OCI-LY7 (cell line): ENCODE results near the gene SLC30A7. TPM values are rescaled to one million over a fixed set of nuclear protein-coding genes. Genes with fewer than 3 reads are reported as not detected.

Experiments
- BruUV-seq: library from RNA; stranded (reverse); fragments of 400-500 nt; replicated peaks from 2 replicates; lab custom pipeline; 2021; lab: Mats Ljungman, UMichigan
- CTCF ChIA-PET: fragments of 300-600 bp; sonication (Branson Sonifier 250); formaldehyde crosslinking; loops from one replicate; lab custom pipeline; 2022; ENCODE audit warnings: antibody characterized with exemption; ENCODE audit not compliant: unreplicated experiment; lab: Charles Lee
- POLR2A ChIA-PET: fragments of 300-600 bp; sonication (Branson Sonifier 250); formaldehyde crosslinking; loops from one replicate; lab custom pipeline; 2022; ENCODE audit warnings: antibody characterized with exemption; lab: Charles Lee
- DNase-seq: peaks from one replicate; pipeline ENCODE4 v3.0.0-alpha.2; 2015; ENCODE audit warnings: low spot score
- H2AFZ ChIP-seq: fragments of 200-600 bp; sonication (generic), shearing (Covaris generic); 2 replicates; pipeline ENCODE4 v1.6.1; 2014; ENCODE audit warnings: mild to moderate bottlenecking, antibody characterized with exemption, low read length, moderate library complexity
- H3K27ac ChIP-seq: fragments of 200-600 bp; sonication (generic); 2 replicates; pipeline ENCODE4 v1.5.1; 2014; ENCODE audit warnings: mixed run types, low read depth, mild to moderate bottlenecking, moderate library complexity, low read length, inconsistent platforms; ENCODE audit not compliant: poor library complexity, severe bottlenecking
- H3K36me3 ChIP-seq: fragments of 200-600 bp; sonication (generic); 2 replicates; pipeline ENCODE4 v1.6.1; 2014; ENCODE audit warnings: mild to moderate bottlenecking, antibody characterized with exemption, low read length, moderate library complexity, mixed read lengths; ENCODE audit not compliant: insufficient read depth
- H3K4me1 ChIP-seq: fragments of 200-600 bp; sonication (generic); 2 replicates; pipeline ENCODE4 v1.5.1; 2014; ENCODE audit warnings: mild to moderate bottlenecking, low read length; ENCODE audit not compliant: insufficient read depth, poor library complexity, severe bottlenecking
- H3K4me2 ChIP-seq: fragments of 200-600 bp; sonication (generic); 2 replicates; pipeline ENCODE4 v1.6.1; 2014; ENCODE audit warnings: mild to moderate bottlenecking, low read length
- H3K4me3 ChIP-seq: fragments of 200-600 bp; sonication (generic); 2 replicates; pipeline ENCODE4 v1.5.1; 2014; ENCODE audit warnings: mild to moderate bottlenecking, low read depth, low read length; ENCODE audit not compliant: poor library complexity, severe bottlenecking
- H3K79me2 ChIP-seq: fragments of 200-600 bp; sonication (generic); 2 replicates; pipeline ENCODE4 v1.6.1; 2016; ENCODE audit warnings: low read depth, mild to moderate bottlenecking, low read length, moderate library complexity, mixed read lengths; ENCODE audit not compliant: insufficient read depth
- H3K9me2 ChIP-seq: fragments of 200-600 bp; sonication (generic); 2 replicates; pipeline ENCODE4 v1.6.1; 2016; ENCODE audit warnings: mild to moderate bottlenecking, low read length, mixed read lengths; ENCODE audit not compliant: insufficient read depth
- H3K9me3 ChIP-seq: fragments of 200-600 bp; sonication (generic); 2 replicates; pipeline ENCODE4 v1.6.1; 2014; ENCODE audit warnings: mild to moderate bottlenecking, mixed run types, low read length, mixed read lengths
- H4K20me1 ChIP-seq: fragments of 200-600 bp; sonication (generic); 2 replicates; pipeline ENCODE4 v1.6.1; 2014; ENCODE audit warnings: mild to moderate bottlenecking, antibody characterized with exemption, low read length, moderate library complexity, mixed read lengths; ENCODE audit not compliant: insufficient read depth
- CTCF ChIP-seq: fragments of 200-600 bp; sonication (generic); conservative IDR thresholded peaks from 2 replicates; pipeline ENCODE4 v1.5.1; 2014; ENCODE audit warnings: mild to moderate bottlenecking, antibody characterized with exemption, low read length, moderate library complexity, mixed read lengths
- EZH2phosphoT487 ChIP-seq: fragments of 200-600 bp; sonication (generic); IDR thresholded peaks from 2 replicates; pipeline ENCODE4 v1.6.1; 2018; ENCODE audit warnings: low read depth, borderline replicate concordance, mild to moderate bottlenecking, mixed run types, antibody characterized with exemption, low read length, moderate library complexity, mixed read lengths
- intact Hi-C: fragments of 100-400 bp; cut with micrococcal nuclease; formaldehyde crosslinking; loops from one replicate; pipeline ENCODE4 v1.10.0; 2022; ENCODE audit not compliant: unreplicated experiment
- total RNA-seq, 2 experiments: library from RNA; depleted of rRNA in 1 of 2; stranded (reverse); fragments of >200 nt in 1 of 2; shearing (Covaris generic) in 1 of 2; gene quantifications; 2 replicates each; pipeline ENCODE4 v1.2.3, GENCODE V29; 2014 to 2022

Gene SLC30A7
- total RNA-seq, 2 experiments from 2014 or later = 8.6 to 15.3 TPM

- intact Hi-C loops = no loop called here
- no peak overlapping the region for H3K4me3 ChIP-seq
- no peak overlapping the region for H2AFZ ChIP-seq
- H3K4me2 ChIP-seq = no peak overlapping the region
- no peaks in the 10 kb centered on the region for H3K9me2 ChIP-seq
- H3K27ac ChIP-seq = no peak overlapping the region
- no peaks in the 10 kb centered on the region for H3K79me2 ChIP-seq
- H4K20me1 ChIP-seq = no peaks in the 10 kb centered on the region
- TF ChIP-seq CTCF (no peak), EZH2phosphoT487 (no peak)
- H3K9me3 ChIP-seq = no peaks in the 10 kb centered on the region; the same call in 1 of the 2 replicates
- peaks cover 48% of the 10 kb centered on the region for H3K36me3 ChIP-seq
- BruUV-seq = no TSS peak
- ChIA-PET POLR2A (interaction anchor here (1.4 kb wide), 1 partner anchor 9 kb away, joined by 5 read pairs; no protein-coding TSS in a partner anchor), CTCF (no interaction called here)
- DNase-seq = no peak
- no peaks in the 10 kb centered on the region for H3K4me1 ChIP-seq
Observed at GRCh38 chr1:100941098-100941527, 45.2 kb downstream of the SLC30A7 start.

GRCh38 chr1:100941580-100942216 is 45.8 kb downstream of the SLC30A7 start:
- H2AFZ ChIP-seq = no peak overlapping the region
- TF ChIP-seq EZH2phosphoT487 (no peak), CTCF (no peak)
- no peak overlapping the region for H3K4me2 ChIP-seq
- H3K4me3 ChIP-seq = no peak overlapping the region
- H3K36me3 ChIP-seq = peaks cover 42% of the 10 kb centered on the region
- no peak for DNase-seq
- no peaks in the 10 kb centered on the region; the same call in 1 of the 2 replicates for H3K9me3 ChIP-seq
- intact Hi-C loops = no loop called here
- H3K4me1 ChIP-seq = no peaks in the 10 kb centered on the region
- ChIA-PET POLR2A (no interaction called here), CTCF (no interaction called here)
- H3K27ac ChIP-seq = no peak overlapping the region
- no peaks in the 10 kb centered on the region for H4K20me1 ChIP-seq
- no peaks in the 10 kb centered on the region for H3K79me2 ChIP-seq
- no peaks in the 10 kb centered on the region for H3K9me2 ChIP-seq
- no TSS peak for BruUV-seq
